Measurements from ENCODE around the gene PCDHGB1. TPM values are rescaled to one million over a fixed set of nuclear protein-coding genes. Genes with fewer than 3 reads are reported as not detected.
A peak's percentile ranks its signal among the peaks of the same experiment; 100 is the strongest.
"Not testable (repeated sequence)": the region's sequence is repeated elsewhere in the genome, so short reads cannot be mapped to it uniquely, and the experiment has no call there.

The PCDHGB1 gene
- total RNA-seq, 1 donor from 2014 or later, result 0.44 TPM

GRCh38 chr5:141326088-141326854 lies 23.6 kb upstream of the PCDHGB1 start:
- Mint-ChIP-seq H3K27ac (peak overlapping the region; percentile 84), H3K9me3 (peaks cover 27% of the 10 kb centered on the region), H3K4me3 (peak overlapping the region; percentile 91), H3K27me3 (peaks cover 35% of the 10 kb centered on the region), H3K4me1 (peaks cover 10% of the 10 kb centered on the region), H3K36me3 (ENCODE audit: low read depth) (peaks cover 7% of the 10 kb centered on the region)
- DNase-seq, result peak; percentile 41
- peak; percentile 90 for ATAC-seq (ENCODE audit: low read depth)
- ChIA-PET CTCF (interaction anchor here (0.6 to 1.9 kb wide), 4 partner anchors 8 to 237 kb away, joined by 3 to 5 read pairs (median 4); no protein-coding TSS in a partner anchor), POLR2A (interaction anchor here (0.7 kb wide), 2 partner anchors 44 to 188 kb away, joined by 4 read pairs; partner anchors contain the start of gene PCDHGB3)
- TF ChIP-seq, protein P1, sequence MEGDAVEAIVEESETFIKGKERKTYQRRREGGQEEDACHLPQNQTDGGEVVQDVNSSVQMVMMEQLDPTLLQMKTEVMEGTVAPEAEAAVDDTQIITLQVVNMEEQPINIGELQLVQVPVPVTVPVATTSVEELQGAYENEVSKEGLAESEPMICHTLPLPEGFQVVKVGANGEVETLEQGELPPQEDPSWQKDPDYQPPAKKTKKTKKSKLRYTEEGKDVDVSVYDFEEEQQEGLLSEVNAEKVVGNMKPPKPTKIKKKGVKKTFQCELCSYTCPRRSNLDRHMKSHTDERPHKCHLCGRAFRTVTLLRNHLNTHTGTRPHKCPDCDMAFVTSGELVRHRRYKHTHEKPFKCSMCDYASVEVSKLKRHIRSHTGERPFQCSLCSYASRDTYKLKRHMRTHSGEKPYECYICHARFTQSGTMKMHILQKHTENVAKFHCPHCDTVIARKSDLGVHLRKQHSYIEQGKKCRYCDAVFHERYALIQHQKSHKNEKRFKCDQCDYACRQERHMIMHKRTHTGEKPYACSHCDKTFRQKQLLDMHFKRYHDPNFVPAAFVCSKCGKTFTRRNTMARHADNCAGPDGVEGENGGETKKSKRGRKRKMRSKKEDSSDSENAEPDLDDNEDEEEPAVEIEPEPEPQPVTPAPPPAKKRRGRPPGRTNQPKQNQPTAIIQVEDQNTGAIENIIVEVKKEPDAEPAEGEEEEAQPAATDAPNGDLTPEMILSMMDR (IDR thresholded peaks at IDR 0.05), result no peak
- intact Hi-C loops (cut with micrococcal nuclease), result loop anchor here (1.0 to 10.0 kb wide), 5 partner anchors 36 to 1029 kb away; partner anchors contain the start of genes GNPDA1 and PCDHGA5

GRCh38 chr5:141328231-141328630 lies 21.7 kb upstream of the PCDHGB1 start:
- no peak overlapping the region for H3K27ac Mint-ChIP-seq
- ATAC-seq (ENCODE audit: low read depth) (no peak), DNase-seq (no peak)
- peaks cover 32% of the 10 kb centered on the region for H3K9me3 Mint-ChIP-seq
- ChIA-PET POLR2A (no interaction called here), CTCF (interaction anchor here (1.0 to 1.4 kb wide), 2 partner anchors 196 to 230 kb away, joined by 3 read pairs; no protein-coding TSS in a partner anchor)
- H3K4me3 Mint-ChIP-seq, result no peak overlapping the region
- TF ChIP-seq, protein P1 (IDR thresholded peaks at IDR 0.05), result no peak
- peaks cover 10% of the 10 kb centered on the region for H3K4me1 Mint-ChIP-seq
- H3K36me3 Mint-ChIP-seq (ENCODE audit: low read depth), result peaks cover 10% of the 10 kb centered on the region
- intact Hi-C loops (cut with micrococcal nuclease), result loop anchor here (5.0 to 10.0 kb wide), 3 partner anchors 34 to 1027 kb away; partner anchors contain the start of genes GNPDA1 and PCDHGA5
- H3K27me3 Mint-ChIP-seq, result peaks cover 43% of the 10 kb centered on the region

DNA sequence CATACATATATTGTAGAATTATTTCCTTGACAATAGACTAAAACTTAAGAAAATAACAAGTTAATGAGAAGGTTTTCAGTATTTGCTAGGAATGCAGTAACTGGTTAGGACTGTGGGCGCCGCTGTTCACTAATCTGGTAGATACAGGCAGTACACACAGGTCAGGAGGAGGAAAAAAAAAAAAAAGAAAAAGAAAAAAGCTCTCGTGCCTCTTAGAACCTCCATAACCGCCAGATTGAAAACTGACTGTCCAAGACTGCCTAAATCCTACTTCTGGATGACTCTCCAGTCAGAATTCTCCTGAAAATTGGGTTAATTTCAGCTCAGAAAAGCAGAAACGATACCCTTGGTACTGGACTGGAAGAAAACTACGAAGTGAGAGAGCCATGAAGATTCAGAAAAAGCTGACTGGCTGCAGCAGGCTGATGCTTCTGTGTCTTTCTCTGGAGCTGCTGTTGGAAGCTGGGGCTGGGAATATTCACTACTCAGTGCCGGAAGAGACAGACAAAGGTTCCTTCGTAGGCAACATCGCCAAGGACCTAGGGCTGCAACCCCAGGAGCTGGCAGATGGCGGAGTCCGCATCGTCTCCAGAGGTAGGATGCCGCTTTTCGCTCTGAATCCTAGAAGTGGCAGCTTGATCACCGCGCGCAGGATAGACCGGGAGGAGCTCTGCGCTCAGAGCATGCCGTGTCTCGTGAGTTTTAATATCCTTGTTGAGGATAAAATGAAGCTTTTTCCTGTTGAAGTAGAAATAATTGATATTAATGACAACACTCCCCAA lies 19.4 kb upstream of the PCDHGB1 start, which contains the start of gene PCDHGA1:
PCDHGA1 (plus strand) TSS at position 216 of the 782 bp plus-strand sequence.
- peaks cover 12% of the 10 kb centered on the region for H3K4me1 Mint-ChIP-seq
- peak; percentile 28 for ATAC-seq (ENCODE audit: low read depth)
- no peak for DNase-seq
- H3K27me3 Mint-ChIP-seq, result peaks cover 56% of the 10 kb centered on the region
- intact Hi-C loops (cut with micrococcal nuclease), result no loop called here
- peak within 1 kb of the TSS; percentile 19 for H3K4me3 Mint-ChIP-seq
- H3K9me3 Mint-ChIP-seq, result peaks cover 40% of the 10 kb centered on the region
- peaks cover 15% of the 10 kb centered on the region for H3K36me3 Mint-ChIP-seq (ENCODE audit: low read depth)
- ChIA-PET POLR2A (interaction anchor here (1.0 kb wide), 1 partner anchor 10 kb away, joined by 8 read pairs; the partner anchor contains the start of gene TAF7), CTCF (interaction anchor here (1.1 to 1.6 kb wide), 2 partner anchors 10 to 234 kb away, joined by 4 to 6 read pairs; partner anchors contain the start of gene TAF7)
- TF ChIP-seq, protein P1 (IDR thresholded peaks at IDR 0.05), result no peak
- no peak within 1 kb of the TSS for H3K27ac Mint-ChIP-seq

DNA sequence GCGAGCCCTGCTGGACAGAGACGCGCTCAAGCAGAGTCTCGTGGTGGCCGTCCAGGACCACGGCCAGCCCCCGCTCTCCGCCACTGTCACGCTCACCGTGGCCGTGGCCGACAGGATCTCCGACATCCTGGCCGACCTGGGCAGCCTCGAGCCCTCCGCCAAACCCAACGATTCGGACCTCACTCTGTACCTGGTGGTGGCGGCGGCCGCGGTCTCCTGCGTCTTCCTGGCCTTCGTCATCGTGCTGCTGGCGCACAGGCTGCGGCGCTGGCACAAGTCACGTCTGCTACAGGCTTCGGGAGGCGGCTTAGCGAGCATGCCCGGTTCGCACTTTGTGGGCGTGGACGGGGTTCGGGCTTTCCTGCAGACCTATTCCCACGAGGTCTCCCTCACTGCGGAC lies 17.3 kb upstream of the PCDHGB1 start:
- peaks cover 39% of the 10 kb centered on the region for H3K9me3 Mint-ChIP-seq
- H3K4me3 Mint-ChIP-seq; DNase-seq; H3K27ac Mint-ChIP-seq; intact Hi-C loops (cut with micrococcal nuclease); H3K4me1 Mint-ChIP-seq; POLR2A ChIA-PET; ATAC-seq (ENCODE audit: low read depth): not testable (repeated sequence)
- H3K27me3 Mint-ChIP-seq, result peaks cover 54% of the 10 kb centered on the region
- CTCF ChIA-PET, result interaction anchor here (0.8 kb wide), 1 partner anchor 37 kb away, joined by 3 read pairs; the partner anchor contains the start of gene PCDHGB3
- peaks cover 12% of the 10 kb centered on the region for H3K36me3 Mint-ChIP-seq (ENCODE audit: low read depth)

- CTCF ChIA-PET, result no interaction called here
- Mint-ChIP-seq H3K27me3 (peaks cover 60% of the 10 kb centered on the region), H3K9me3 (peaks cover 45% of the 10 kb centered on the region), H3K27ac (no peak within 1 kb of the TSS), H3K4me3 (no peak within 1 kb of the TSS), H3K4me1 (peaks cover 2% of the 10 kb centered on the region), H3K36me3 (ENCODE audit: low read depth) (peaks cover 10% of the 10 kb centered on the region)
- DNase-seq (no peak), ATAC-seq (ENCODE audit: low read depth) (no peak)
- intact Hi-C loops (cut with micrococcal nuclease), result no loop called here
- TF ChIP-seq, protein P1 (IDR thresholded peaks at IDR 0.05), result no peak
- POLR2A ChIA-PET, result no interaction called here
Measured at GRCh38 chr5:141338538-141339306, 11.2 kb upstream of the PCDHGB1 start, which contains the start of gene PCDHGA2. PCDHGA2 (plus strand) TSS chr5:141338760.

- H3K27ac Mint-ChIP-seq; ATAC-seq (ENCODE audit: low read depth); POLR2A ChIA-PET; DNase-seq; intact Hi-C loops (cut with micrococcal nuclease); H3K4me3 Mint-ChIP-seq; H3K36me3 Mint-ChIP-seq (ENCODE audit: low read depth); H3K4me1 Mint-ChIP-seq; CTCF ChIA-PET: not testable (repeated sequence)
- Mint-ChIP-seq H3K27me3 (peaks cover 61% of the 10 kb centered on the region), H3K9me3 (peaks cover 41% of the 10 kb centered on the region)
Measured at GRCh38 chr5:141340781-141341354, 9.0 kb upstream of the PCDHGB1 start.

Data from activated B cell treated with CpG ODN at 0.5 μM for 24 hours (primary cell).